ENCODE results near the gene SF1. TPM values are rescaled to one million over a fixed set of nuclear protein-coding genes. Genes with fewer than 3 reads are reported as not detected.

The SF1 gene
- total and polyA plus RNA-seq, 2 of the 8 experiments (the other 6 are each of a cell fraction or from before 2014, with no cell fraction given): 72.7 to 353 TPM

DNA sequence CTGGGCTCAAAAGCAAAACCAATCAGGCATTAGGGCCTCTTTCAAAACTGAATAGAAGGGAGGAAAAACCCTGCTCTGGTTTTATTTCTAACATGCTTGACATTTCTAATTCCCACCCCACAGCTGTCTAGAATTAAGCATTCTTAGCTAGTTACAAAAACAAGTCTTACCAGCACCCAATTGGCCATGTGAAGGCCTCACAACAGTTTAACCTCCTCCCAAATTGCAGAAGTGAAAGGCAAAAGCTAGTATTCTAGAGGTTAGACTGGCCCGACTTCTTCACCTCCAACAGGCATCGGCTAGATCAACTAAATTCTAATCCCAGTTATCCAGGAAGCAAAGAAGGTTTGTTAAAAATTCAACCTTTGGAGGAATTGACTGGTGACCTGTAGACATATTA lies 6.5 kb downstream of the SF1 start (continued):
- TF ChIP-seq ATF3 (IDR thresholded peaks at IDR 0.05; ENCODE audit: insufficient read depth, low read depth, low read length) (no peak), POU5F1 (IDR thresholded peaks at IDR 0.05; ENCODE audit: low read depth, low read length) (no peak), FOSL1 (IDR thresholded peaks at IDR 0.05; ENCODE audit: insufficient read depth, low read depth, low read length) (no peak), CEBPB (IDR thresholded peaks at IDR 0.05; ENCODE audit: low read depth, low read length) (no peak), CTBP2 (IDR thresholded peaks at IDR 0.05; ENCODE audit: borderline replicate concordance, insufficient read depth, insufficient read length, low read length) (no peak), NANOG (IDR thresholded peaks at IDR 0.05; ENCODE audit: insufficient read depth, low read depth, low read length, poor library complexity, severe bottlenecking) (no peak), RAD21 (IDR thresholded peaks at IDR 0.05 in 1 of 2, conservative IDR thresholded peaks at IDR 0.05 in 1 of 2; ENCODE audit: low read depth in 2 of 2, low read length in 2 of 2) (no peak)

All from H1 (cell line).